HG03095 (cell line): ENCODE data around the gene VIPR1.

ENCODE experiments used
- ATAC-seq: cut with Tn5 transposase; IDR thresholded peaks from one replicate; pipeline ENCODE4 v1.9.1; 2021; ENCODE audit warnings: moderate library complexity; ENCODE audit not compliant: unreplicated experiment

Gene VIPR1, protein sequence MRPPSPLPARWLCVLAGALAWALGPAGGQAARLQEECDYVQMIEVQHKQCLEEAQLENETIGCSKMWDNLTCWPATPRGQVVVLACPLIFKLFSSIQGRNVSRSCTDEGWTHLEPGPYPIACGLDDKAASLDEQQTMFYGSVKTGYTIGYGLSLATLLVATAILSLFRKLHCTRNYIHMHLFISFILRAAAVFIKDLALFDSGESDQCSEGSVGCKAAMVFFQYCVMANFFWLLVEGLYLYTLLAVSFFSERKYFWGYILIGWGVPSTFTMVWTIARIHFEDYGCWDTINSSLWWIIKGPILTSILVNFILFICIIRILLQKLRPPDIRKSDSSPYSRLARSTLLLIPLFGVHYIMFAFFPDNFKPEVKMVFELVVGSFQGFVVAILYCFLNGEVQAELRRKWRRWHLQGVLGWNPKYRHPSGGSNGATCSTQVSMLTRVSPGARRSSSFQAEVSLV

DNA sequence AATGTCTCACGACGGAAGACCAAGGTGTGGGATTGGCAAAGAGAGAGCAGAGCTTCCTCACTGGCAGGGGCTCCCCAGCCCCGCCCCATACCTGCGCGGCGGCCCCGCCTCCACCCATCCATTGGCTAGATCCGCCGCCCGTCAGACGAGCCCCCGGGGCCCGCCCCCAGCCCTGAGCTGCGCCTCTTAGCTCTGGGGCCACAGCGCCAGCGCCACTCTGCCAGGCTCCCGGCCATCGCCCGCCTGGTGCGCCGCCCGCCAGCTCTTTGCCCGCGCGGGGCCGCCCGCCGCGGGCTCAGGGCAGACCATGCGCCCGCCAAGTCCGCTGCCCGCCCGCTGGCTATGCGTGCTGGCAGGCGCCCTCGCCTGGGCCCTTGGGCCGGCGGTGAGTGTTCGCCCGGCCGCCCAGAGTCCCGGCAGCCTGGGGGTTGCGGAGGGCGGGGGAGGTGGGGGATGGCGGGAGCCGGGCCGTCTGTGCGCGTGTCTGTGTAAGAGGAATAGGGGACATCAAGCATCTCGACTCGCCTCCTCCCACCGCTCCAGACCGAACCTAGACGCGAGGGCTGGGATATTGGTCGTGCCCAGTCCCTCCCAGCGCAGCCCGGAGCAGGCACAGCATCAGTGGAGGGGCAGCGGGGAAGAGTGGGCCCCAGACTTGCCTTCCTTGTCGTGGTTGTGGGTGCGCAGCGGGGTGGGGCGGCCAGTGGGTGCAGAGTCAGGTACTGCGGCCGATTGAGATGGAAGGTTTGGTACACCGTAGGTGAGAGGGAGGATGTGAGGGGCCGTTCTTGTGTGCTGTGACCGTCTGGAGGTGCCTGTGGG lies at the start of gene VIPR1:
TSS of gene VIPR1 (plus strand) at position 215 of the 822 bp plus-strand sequence. CDS start at position 308, 93 bp downstream.
- ATAC-seq: peak; percentile 90

DNA sequence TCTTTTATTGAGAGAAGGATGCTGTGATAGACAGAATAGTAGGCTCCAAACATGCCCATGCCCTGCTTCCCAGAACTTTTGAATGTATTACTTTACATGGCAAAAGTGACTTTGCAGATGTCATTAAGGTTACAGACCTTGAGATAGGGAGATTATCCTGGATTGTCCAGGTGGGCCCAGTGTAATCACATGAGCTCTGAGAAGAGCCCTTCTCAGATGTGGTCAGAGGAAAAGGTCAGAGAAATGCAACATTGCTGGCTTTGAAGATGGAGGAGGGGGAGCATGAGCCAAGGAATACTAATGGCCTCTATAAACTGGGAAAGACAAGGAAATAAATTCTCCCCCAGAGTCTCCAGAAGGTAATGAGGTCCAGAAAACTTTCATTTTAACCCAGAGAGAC lies 46.2 kb upstream of the VIPR1 start:
- no peak for ATAC-seq

DNA sequence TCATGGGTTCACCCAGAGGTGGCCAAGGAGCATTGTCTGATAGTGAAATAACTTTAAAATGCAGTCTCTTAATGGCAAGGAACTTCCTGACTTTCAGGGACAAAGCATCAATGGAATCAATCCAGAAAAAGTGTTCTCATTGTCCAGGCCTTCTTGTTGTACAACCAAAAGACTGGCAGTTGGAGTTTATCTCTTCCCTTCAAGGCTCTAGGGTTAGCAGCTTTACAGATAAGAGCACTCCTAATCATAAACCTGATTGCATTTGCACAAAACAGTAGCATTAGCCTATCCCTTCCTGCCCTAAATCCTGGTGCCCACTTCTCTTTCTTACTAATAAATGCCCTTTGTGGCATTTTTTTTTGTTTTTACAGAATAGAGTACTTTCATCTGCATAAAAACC lies 43.3 kb upstream of the VIPR1 start:
- no peak for ATAC-seq

DNA sequence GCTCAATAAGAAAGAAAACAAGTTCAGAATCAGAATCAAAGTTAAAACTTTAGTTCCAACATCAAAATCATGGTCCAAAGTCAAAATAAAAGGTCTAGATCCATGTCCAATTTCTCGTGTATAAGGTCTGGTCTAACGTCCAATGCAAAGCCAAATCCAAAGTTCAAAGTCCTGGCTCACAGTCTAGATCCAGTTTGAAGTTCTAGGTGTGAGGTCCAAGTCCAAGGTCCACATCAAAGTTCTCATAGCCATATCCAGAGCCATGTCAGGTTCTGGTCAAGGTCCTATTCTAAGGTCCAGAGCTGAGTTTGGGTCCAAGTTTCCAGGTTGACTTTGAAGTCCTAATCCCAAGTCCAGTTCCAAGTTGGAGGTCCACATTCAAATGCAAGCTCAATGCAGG lies 40.7 kb upstream of the VIPR1 start:
- no peak for ATAC-seq

DNA sequence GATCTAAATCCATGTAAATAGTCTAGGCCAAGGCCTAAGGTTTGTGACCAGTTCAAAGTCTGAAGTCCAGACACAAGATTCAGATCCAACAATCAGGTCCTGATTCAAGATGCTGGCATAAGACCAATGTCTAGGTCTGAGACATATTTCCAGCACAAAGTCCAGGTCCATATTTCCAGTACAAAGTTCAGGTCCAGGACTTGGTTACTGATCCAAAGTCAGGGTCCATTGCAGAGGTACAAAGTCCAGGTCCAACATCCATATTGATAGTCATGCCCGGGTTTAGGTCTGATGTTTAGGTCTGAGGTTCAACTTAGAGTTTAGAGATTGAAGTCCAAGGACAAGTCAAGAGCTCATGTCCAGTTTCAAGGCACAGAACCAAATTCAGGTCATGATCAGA lies 39.4 kb upstream of the VIPR1 start:
- no peak for ATAC-seq

DNA sequence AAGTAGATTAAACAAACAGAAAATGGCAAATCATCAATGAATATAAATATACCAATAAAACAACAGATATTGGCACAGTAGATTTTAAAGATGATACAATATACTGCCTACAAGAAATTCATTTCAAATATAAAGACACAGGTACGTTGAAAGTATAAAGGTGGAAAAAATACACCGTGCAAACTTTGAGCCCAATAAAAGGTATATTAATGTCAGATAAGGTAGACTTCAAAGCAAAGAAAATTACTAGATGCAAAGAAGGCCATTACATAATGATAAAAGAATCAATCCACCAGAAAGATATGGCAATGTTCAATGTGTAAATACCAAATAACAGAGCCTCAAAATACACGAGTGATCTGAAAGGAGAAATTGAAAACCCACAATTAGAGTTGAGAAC lies 34.3 kb upstream of the VIPR1 start:
- no peak for ATAC-seq

DNA sequence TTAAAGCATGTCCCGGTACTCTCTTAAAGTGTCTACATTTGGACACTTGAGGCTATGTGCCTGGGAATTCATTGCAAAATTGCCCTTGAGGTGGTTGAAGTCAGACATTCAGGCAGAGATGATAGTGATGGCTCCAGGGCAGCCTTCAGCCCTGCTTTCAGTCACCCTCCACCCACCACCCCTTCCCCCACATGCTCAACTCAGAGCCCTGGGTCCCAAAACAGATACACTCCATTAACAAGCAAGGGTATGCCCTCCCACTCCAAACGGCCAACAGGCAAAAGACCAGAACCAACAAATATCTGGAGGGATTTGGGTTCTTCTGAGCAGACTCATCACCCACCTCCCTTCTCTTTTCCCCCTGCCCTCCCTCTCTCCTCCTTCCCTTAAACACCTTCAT lies 29.9 kb upstream of the VIPR1 start:
- ATAC-seq: no peak

DNA sequence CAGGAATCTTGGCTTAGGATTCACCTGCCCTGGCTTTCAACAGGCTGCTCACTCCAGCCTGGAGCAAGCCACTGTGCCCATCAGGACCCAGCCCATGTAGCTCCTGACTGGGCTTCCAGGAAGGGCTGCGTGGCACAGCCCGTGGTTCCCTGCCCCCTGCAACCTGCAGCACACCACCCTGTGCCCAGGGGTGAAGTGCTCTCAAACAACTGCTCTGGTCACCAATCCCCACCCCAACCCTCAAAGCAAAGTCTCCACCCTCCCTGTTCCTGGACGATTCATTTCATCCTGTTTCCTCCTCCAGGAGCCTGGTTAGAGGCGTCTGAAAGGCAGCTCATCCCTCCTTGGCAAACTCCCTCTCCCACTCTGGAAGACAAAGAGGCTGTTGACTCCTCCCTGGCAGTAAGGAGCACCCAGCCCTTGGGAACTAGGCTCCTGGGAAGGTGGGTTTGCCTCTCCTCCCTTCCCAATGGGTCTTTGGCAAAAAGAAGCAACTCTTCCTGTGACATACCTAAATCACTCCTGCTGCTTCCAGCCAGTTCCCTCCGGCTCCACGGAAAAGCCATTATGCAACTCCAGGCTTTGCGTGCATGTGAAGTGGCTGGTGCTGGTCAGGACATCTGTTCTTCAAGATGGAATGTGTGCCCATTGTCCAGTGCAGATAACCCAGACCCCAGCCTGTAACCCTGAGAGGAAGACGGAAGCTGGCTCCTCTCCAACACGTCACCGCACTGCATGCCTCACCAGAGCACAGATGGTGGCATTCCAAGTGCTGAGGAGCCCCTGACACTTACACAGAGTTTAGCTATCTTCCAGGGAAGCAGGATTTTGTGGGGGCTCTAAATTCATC lies 29.1 kb upstream of the VIPR1 start:
- ATAC-seq: no peak

DNA sequence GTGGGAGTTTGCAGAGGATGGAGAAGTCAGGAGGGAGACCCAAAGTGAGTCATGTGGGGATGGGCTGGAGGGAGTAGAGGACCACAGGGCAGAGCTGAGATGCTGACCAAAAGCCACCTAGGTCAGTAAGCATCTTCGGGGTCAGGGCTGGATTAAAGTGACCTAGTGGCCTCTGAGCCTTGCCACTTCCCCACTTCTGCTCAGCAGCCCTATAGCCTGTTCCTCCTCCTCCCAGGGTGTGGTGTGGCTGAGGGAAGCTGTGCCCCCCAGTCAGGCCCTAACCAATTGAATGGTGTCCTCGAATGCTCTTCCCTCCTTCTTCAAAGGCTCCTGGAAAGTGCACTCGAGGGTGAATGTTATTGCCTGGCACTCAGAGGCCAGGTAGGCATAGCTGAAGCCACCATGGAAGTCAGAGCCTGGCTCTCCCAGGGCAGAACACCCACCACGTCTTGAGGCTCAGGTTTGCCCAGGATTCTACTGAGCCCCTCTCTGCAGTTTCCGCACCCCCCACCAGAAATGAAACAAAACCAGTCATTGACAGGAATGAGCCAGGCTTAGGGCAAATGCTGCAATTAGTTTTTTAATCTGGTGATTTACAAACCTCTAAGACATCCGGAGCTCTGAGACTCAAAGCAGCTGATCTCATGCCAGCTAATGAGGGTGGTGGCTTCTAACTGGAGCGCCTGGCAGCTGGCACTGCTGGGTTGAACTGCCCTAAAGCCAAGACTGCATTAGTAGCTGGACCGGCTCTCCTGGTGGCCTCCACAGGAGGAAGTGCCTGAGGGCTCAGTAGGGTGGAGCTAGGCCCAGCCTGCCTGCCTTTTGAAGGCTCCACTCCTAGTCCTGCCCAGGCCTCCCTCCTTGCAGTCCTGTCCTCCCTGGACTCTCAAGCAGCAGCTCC lies 26.0 kb upstream of the VIPR1 start:
- no peak for ATAC-seq

DNA sequence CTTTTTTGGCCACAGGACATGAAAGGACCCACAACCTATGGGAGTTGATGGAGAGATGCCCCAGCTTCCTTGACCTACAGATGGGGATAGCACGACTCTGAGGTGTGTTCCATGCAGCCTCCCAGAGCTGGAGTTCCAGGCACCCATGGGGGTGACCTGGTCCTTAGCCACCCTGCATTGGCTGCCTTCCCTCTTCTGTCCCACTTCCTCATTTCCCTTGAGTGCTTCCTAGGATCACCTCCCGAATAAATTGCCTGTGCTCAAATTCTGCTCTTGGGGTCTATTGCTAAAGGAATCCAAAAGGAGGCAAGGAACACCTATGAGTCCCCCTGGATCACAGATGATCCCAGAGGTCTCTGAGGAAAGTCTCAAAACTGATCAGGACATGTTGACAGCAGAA lies 24.7 kb upstream of the VIPR1 start:
- ATAC-seq: no peak

DNA sequence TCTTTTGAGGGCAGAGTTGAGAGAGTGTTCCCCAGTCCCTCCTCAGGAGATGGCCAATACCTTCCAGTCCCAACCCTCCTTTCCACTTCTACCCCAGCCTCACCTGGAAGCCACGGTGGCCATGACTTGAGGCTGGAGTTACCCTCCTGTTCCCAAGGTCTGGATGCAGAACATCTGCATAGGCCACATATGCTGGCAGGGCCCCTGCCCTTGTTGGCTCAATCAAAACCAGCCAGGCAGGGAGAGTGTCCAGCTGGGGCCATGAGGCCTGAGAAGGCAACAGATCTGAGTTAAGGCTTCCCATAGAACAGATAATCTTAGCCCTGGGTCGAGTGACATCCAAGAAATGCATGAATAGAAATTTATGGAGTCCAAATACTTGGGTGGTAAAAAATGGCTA lies 23.6 kb upstream of the VIPR1 start:
- ATAC-seq: no peak

DNA sequence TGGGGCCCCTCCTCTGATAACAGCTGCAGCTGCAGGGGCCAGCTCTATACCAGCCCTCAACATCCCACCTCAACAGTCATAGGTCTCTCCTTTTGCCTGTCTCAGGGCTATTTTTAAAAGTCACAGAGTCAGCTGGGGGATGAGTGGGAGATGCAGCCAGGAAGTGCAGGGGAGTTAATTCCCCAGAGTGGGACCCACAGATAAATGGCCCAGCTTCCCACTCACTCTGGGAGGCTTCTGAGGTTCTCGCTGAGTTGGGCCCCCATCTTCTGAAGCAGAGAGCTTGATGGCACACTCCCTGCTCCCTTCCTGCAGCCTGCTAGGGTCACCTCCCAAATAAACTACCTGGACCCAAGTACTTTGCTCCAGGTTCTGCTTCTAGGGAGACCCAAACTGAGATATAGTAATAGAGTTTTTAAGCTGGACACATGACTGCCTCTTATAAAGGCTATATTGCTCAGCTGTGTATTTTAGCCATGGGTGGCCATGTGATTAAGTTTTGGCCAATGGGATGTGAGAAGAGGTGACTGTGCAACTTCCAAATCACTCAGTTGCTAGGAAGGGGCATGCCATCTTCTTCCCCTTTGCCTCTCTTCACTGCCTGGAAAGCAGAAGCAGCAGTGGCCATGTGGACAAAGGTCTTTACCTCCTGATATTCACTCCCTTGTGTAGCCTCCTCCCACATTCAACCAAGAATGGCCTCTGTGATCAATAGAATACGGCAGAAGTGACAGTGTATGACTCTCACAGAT lies 15.5 kb upstream of the VIPR1 start:
- ATAC-seq: no peak

DNA sequence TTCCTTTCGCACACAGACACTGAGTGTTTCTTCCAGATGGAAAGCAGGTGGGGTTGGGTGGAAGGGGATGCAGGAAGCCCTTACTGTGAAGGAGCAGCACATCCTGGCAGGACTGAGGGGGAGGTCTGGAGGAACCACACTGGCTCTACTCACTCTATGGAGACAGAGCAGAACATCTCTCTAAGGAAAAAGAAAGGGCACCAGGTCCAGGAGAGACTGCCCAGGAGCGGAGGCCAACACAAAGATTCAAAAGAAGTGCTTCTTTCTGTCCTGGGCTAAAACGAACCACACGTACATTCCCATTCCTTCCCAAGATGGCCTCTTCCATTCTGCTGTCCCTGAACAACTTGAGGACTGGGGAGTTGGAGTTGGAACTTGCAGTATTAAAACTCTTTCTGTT lies 13.8 kb upstream of the VIPR1 start:
- no peak for ATAC-seq

DNA sequence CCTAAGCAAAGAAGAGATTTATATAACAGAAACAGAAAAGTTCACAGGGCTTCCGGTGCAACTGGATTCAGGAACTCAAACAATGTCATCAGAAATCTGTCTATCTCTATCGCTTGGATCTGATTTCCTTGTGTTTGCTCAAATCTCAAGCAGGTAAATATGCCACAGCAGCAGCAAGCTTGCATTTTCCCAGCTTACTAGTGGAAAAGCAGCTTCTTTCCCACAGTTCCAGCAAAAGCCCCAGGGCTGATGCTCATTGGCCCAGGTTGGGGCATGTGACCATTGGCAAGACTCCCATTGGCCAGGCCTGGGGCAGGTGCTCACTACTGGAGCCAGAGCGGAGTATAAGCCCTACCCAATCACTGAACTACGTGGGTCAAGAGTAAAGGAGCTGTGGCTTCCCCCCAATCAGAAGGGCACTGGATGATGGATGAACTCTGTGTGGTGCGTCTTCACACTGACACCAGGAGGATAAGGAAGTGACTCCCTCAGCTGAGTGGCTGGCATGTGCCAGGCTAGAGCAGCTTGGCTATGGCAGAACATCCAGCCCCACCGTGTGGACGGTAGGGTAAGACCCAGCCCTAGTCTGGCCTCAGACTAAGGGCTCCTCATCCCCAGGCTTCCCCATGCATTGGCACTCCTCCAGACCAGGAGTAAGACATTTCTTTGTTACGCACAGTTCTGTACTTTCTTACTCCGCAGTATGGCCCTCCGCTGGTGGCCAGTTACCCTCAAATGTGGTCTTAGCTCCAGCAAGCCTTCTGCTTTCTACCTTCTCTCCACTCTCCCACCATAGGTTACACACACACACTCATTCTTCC lies 13.1 kb upstream of the VIPR1 start:
- ATAC-seq: no peak

DNA sequence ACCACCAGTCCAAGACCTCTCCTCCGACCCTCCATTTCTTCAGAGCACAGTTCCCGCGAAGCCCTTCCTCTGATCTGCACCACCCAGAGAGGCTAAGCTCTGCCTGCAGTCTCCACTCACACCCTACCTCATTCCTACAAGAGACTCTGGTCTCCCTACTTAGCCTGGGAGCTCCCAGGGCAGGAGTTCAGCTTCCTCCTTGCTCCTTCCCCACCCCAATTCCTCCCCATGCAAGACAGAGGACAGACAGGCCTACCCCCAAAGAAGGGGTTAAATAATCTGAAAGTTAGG lies 12.6 kb upstream of the VIPR1 start:
- ATAC-seq: peak; percentile 4

DNA sequence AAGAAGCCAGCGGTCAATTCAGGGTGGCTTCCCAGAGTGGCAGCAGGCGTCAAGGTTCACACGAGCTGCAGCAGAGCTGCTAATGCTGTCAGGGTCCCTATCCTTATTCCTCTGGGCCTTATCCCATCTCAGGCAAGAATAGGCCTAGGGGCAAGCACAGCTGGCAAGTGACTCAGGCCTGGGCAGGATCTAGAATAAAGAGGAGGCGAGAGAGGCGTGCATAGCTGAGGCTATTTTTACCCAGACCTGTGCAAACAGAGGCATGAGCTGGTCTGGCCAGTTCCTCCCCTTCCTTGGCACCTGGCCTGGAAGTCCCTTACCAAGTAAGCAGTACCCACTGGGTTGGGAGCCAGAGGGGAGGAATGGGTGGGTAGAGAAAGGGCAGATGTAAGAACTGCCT lies 12.2 kb upstream of the VIPR1 start:
- ATAC-seq: peak; percentile 98

DNA sequence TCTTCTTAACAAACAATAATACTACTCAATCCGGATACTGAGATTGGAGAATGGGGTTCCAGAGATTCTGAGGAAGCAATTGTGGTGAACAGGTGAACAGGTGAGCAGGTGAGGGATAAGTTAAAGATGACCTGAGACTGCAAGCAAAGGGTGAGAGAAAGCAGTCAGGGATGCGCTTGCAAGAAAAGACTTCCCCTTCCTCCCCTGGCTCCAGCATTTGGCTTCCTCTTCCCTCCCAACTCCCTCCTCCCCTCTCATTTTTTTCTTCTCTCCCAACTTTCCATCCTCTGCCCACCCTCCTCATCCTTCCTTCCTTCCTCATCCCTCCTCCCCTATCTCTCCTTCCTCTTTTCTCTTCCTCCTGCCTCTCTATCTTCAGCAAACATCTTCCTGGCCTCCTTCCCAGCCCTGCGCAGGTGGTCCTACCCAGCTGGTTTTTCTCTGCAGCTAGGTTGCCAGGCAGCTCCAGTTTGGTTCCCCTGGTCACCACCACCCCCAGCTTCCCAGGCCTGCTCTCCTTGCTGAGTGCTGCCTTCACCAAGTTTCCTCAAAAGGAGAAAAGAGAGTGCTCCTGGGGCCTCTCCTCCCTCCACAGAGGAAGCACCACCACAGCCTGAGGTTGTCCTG lies 10.4 kb upstream of the VIPR1 start:
- ATAC-seq: no peak

DNA sequence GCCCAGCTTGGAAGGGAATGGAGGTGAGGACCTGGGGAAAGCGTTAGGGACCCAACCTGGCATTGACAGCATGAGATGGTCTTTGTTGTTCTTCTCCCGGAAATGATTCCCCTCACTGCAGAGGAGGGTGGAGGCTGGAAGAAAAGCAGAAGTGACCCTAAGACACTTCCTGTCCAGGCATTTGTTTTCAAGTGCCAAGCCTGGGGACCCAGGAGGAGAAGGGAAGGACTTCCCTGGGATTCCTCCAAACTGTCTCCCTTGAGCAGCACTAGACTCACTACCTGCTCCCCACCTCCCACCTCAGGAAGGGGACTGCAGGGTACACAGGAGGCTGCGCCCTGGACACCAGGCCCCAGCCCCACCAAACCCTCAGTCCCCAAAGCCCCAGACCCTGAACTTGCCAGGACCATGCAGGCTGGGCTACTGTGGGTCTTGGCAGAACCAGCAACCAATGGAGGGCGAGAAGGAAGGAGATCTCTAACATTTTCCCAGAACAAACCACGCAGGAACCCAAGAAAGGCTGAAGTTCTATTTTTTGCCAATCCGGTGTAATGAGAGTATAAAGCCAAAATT lies 9.8 kb upstream of the VIPR1 start:
- no peak for ATAC-seq
